ENCODE measurements around the gene FNDC1.

- TF ChIP-seq, protein P1, sequence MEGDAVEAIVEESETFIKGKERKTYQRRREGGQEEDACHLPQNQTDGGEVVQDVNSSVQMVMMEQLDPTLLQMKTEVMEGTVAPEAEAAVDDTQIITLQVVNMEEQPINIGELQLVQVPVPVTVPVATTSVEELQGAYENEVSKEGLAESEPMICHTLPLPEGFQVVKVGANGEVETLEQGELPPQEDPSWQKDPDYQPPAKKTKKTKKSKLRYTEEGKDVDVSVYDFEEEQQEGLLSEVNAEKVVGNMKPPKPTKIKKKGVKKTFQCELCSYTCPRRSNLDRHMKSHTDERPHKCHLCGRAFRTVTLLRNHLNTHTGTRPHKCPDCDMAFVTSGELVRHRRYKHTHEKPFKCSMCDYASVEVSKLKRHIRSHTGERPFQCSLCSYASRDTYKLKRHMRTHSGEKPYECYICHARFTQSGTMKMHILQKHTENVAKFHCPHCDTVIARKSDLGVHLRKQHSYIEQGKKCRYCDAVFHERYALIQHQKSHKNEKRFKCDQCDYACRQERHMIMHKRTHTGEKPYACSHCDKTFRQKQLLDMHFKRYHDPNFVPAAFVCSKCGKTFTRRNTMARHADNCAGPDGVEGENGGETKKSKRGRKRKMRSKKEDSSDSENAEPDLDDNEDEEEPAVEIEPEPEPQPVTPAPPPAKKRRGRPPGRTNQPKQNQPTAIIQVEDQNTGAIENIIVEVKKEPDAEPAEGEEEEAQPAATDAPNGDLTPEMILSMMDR (IDR thresholded peaks at IDR 0.05), result no peak
- TF ChIP-seq POLR2A (IDR thresholded peaks at IDR 0.05), result no peak
- TF ChIP-seq POLR2AphosphoS5 (IDR thresholded peaks at IDR 0.05), result no peak
Observed at GRCh38 chr6:159233365-159234101, 64.3 kb downstream of the FNDC1 start.
